ENCODE data around the gene EEF2KMT. TPM values are rescaled to one million over a fixed set of nuclear protein-coding genes. Genes with fewer than 3 reads are reported as not detected.
A peak's percentile ranks its signal among the peaks of the same experiment; 100 is the strongest.
"Not testable (repeated sequence)": the region's sequence is repeated elsewhere in the genome, so short reads cannot be mapped to it uniquely, and the experiment has no call there.

Gene EEF2KMT
- total RNA-seq, 2 experiments from 2014 or later, result 11.5 to 18.5 TPM

DNA sequence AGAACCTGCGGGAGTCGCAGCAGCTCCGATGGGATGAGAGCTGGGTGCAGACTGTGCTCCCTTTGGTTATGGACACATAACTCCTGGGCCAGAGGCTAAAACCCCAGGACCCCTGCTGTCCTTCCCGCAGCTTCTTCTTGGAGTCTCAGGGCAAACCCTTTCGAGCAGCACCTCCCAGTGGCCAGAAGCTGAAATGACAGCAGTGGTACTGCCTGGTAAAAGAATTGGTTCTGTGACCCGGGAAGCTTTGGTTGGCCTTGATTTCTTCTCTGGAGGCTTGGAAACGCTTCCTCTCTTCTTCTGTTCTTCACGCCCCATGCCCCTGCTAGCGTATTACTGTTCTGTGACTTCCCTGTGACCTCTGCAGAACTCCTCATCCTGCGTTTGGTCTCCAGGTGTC lies 12.8 kb downstream of the EEF2KMT start:
- CTCF ChIA-PET (ENCODE audit: unreplicated experiment); intact Hi-C loops (cut with micrococcal nuclease; ENCODE audit: unreplicated experiment); H3K4me2 ChIP-seq (ENCODE audit: low read length); H3K9me2 ChIP-seq (ENCODE audit: insufficient read depth, low read length); H2AFZ ChIP-seq (ENCODE audit: low read length); H3K4me1 ChIP-seq (ENCODE audit: insufficient read depth, low read length, poor library complexity, severe bottlenecking); H3K79me2 ChIP-seq (ENCODE audit: insufficient read depth, low read depth, low read length); H3K27ac ChIP-seq (ENCODE audit: low read depth, low read length, poor library complexity, severe bottlenecking); POLR2A ChIA-PET; H4K20me1 ChIP-seq (ENCODE audit: insufficient read depth, low read length); H3K36me3 ChIP-seq (ENCODE audit: insufficient read depth, low read length); H3K9me3 ChIP-seq (ENCODE audit: low read length); H3K4me3 ChIP-seq (ENCODE audit: low read depth, low read length, poor library complexity, severe bottlenecking): not testable (repeated sequence)
- TSS peak; percentile 62 for BruUV-seq (replicated peaks)
- TF ChIP-seq, protein P1, sequence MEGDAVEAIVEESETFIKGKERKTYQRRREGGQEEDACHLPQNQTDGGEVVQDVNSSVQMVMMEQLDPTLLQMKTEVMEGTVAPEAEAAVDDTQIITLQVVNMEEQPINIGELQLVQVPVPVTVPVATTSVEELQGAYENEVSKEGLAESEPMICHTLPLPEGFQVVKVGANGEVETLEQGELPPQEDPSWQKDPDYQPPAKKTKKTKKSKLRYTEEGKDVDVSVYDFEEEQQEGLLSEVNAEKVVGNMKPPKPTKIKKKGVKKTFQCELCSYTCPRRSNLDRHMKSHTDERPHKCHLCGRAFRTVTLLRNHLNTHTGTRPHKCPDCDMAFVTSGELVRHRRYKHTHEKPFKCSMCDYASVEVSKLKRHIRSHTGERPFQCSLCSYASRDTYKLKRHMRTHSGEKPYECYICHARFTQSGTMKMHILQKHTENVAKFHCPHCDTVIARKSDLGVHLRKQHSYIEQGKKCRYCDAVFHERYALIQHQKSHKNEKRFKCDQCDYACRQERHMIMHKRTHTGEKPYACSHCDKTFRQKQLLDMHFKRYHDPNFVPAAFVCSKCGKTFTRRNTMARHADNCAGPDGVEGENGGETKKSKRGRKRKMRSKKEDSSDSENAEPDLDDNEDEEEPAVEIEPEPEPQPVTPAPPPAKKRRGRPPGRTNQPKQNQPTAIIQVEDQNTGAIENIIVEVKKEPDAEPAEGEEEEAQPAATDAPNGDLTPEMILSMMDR (conservative IDR thresholded peaks at IDR 0.05; ENCODE audit: low read length), result peak; percentile 70
- DNase-seq (ENCODE audit: low spot score), result peak; percentile 54

DNA sequence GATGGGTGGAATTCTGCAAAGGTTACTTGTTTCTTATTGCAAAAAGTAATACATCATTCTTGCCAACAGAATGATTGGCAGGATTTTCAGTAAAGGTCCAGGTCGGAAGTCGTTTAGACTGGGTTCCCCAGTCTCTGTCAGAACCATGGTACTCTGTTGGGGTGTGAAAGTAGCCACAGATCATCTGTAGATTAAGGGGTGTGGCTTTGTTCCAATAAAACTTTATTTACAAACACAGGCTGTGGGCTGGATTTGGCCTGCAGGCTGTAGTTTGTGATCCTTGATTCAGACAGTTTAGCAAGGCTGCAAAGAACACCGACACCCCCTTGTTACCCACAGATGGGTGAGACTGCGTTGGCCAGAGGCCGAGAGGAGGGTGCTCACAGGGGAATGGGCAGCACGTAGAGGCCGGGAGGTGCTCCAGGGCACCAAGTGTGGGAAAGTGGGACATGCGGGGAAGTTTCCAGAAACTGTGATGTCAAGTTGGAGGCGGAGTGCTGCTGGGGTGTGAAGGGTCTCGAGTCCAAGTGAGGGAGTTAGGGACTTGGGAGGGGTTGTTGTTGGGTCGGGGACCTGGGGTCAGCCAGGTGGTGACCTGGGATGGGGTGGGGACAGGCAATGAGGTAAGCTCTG lies 13.4 kb downstream of the EEF2KMT start:
- BruUV-seq (replicated peaks); CTCF ChIA-PET (ENCODE audit: unreplicated experiment); H3K79me2 ChIP-seq (ENCODE audit: insufficient read depth, low read depth, low read length); DNase-seq (ENCODE audit: low spot score); H3K4me3 ChIP-seq (ENCODE audit: low read depth, low read length, poor library complexity, severe bottlenecking); H3K27ac ChIP-seq (ENCODE audit: low read depth, low read length, poor library complexity, severe bottlenecking); H3K4me2 ChIP-seq (ENCODE audit: low read length); H3K36me3 ChIP-seq (ENCODE audit: insufficient read depth, low read length); H3K4me1 ChIP-seq (ENCODE audit: insufficient read depth, low read length, poor library complexity, severe bottlenecking); H2AFZ ChIP-seq (ENCODE audit: low read length); H3K9me3 ChIP-seq (ENCODE audit: low read length); H3K9me2 ChIP-seq (ENCODE audit: insufficient read depth, low read length); intact Hi-C loops (cut with micrococcal nuclease; ENCODE audit: unreplicated experiment); H4K20me1 ChIP-seq (ENCODE audit: insufficient read depth, low read length); POLR2A ChIA-PET: not testable (repeated sequence)

DNA sequence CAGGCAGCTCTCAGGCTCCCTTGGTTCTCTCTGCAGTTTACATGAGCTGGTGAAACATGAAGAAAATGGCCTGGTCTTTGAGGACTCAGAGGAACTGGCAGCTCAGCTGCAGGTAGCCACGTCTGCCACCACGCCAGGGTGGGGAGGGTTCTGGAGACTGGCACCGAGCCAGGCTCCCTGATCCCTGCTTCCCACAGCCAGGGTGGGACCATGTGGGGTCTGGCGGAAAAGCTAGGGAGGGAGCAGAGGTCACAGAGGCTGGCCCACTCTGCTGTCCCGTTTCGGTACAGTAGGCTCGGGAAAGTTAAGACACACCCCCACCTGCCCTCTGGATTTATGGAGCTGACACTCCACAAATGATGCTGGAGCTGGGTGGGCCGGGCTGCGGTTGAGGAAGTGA lies 13.9 kb downstream of the EEF2KMT start:
- H3K4me1 ChIP-seq (ENCODE audit: insufficient read depth, low read length, poor library complexity, severe bottlenecking), result not testable (repeated sequence)

DNA sequence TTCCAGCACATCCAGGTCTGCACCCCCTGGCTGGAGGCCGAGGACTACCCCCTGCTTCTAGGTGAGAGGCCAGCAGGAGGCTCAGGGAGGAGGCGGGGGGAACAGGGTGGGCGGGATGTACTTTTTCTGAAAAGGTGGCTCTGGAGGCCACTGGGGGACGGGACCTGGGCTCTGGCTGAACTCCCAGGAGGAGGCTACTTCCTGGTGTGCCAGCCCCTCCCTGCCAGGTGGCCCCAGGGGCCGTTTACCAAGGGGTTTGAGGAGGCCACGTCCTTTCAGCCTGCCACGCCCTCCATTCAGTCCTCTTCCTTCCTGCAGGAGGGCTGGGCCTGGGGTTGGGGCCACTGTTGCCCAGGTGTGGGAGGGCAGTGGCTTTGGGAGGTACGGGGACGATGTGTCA lies 16.6 kb downstream of the EEF2KMT start:
- CTCF ChIA-PET (ENCODE audit: unreplicated experiment), result not testable (repeated sequence)

More for the DNA sequence above, 13.9 kb downstream of the EEF2KMT start:
- CTCF ChIA-PET (ENCODE audit: unreplicated experiment); intact Hi-C loops (cut with micrococcal nuclease; ENCODE audit: unreplicated experiment); H4K20me1 ChIP-seq (ENCODE audit: insufficient read depth, low read length); POLR2A ChIA-PET; H3K79me2 ChIP-seq (ENCODE audit: insufficient read depth, low read depth, low read length); H3K4me2 ChIP-seq (ENCODE audit: low read length); BruUV-seq (replicated peaks); H2AFZ ChIP-seq (ENCODE audit: low read length); H3K27ac ChIP-seq (ENCODE audit: low read depth, low read length, poor library complexity, severe bottlenecking); H3K36me3 ChIP-seq (ENCODE audit: insufficient read depth, low read length); H3K4me3 ChIP-seq (ENCODE audit: low read depth, low read length, poor library complexity, severe bottlenecking); H3K9me2 ChIP-seq (ENCODE audit: insufficient read depth, low read length); H3K9me3 ChIP-seq (ENCODE audit: low read length); DNase-seq (ENCODE audit: low spot score): not testable (repeated sequence)

DNA sequence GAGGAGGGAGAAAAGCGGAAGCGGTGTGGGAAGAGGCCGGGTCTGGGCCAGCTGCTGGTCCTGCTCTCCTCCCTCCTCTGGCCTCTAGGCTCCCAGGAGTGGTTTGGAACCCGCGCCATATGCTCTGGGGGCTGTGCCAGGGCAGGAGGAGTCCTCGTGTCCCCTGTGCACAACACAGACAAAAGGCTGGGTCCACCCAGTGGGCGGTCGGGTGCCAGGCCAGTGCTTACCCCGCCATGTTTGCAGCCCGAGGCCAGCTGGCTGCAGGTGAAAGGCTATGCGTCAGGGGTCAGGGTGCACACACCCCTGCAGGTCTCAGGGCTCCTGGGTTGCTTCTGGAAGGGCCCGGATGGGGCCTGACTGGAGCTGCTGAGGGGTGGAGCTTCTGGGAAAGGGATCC lies 17.1 kb downstream of the EEF2KMT start:
- H3K9me2 ChIP-seq (ENCODE audit: insufficient read depth, low read length); H4K20me1 ChIP-seq (ENCODE audit: insufficient read depth, low read length); H3K27ac ChIP-seq (ENCODE audit: low read depth, low read length, poor library complexity, severe bottlenecking); intact Hi-C loops (cut with micrococcal nuclease; ENCODE audit: unreplicated experiment); H2AFZ ChIP-seq (ENCODE audit: low read length); H3K79me2 ChIP-seq (ENCODE audit: insufficient read depth, low read depth, low read length); H3K4me2 ChIP-seq (ENCODE audit: low read length); DNase-seq (ENCODE audit: low spot score); BruUV-seq (replicated peaks); H3K4me1 ChIP-seq (ENCODE audit: insufficient read depth, low read length, poor library complexity, severe bottlenecking); POLR2A ChIA-PET; H3K9me3 ChIP-seq (ENCODE audit: low read length); H3K4me3 ChIP-seq (ENCODE audit: low read depth, low read length, poor library complexity, severe bottlenecking); CTCF ChIA-PET (ENCODE audit: unreplicated experiment): not testable (repeated sequence)
- H3K36me3 ChIP-seq (ENCODE audit: insufficient read depth, low read length), result peaks cover 23% of the 10 kb centered on the region; the same call in 1 of the 2 replicates

More for the DNA sequence above, 16.6 kb downstream of the EEF2KMT start:
- H3K9me3 ChIP-seq (ENCODE audit: low read length); H3K4me2 ChIP-seq (ENCODE audit: low read length); H3K4me1 ChIP-seq (ENCODE audit: insufficient read depth, low read length, poor library complexity, severe bottlenecking); H3K27ac ChIP-seq (ENCODE audit: low read depth, low read length, poor library complexity, severe bottlenecking); H2AFZ ChIP-seq (ENCODE audit: low read length); H3K4me3 ChIP-seq (ENCODE audit: low read depth, low read length, poor library complexity, severe bottlenecking); DNase-seq (ENCODE audit: low spot score); H4K20me1 ChIP-seq (ENCODE audit: insufficient read depth, low read length); H3K9me2 ChIP-seq (ENCODE audit: insufficient read depth, low read length); BruUV-seq (replicated peaks); H3K79me2 ChIP-seq (ENCODE audit: insufficient read depth, low read depth, low read length); POLR2A ChIA-PET; intact Hi-C loops (cut with micrococcal nuclease; ENCODE audit: unreplicated experiment): not testable (repeated sequence)
- H3K36me3 ChIP-seq (ENCODE audit: insufficient read depth, low read length), result peaks cover 17% of the 10 kb centered on the region; the same call in 1 of the 2 replicates
